Stimulated activated memory B cell treated with anti-CD40 and anti-IgM and Interleukin-4, amounts not matched to agents 10 μg/mL and 1 μg/mL and 100 μg/mL, for 72 hours (primary cell): Measurements from ENCODE around the gene FXYD1.
A peak's percentile ranks its signal among the peaks of the same experiment; 100 is the strongest.
"Not testable (repeated sequence)": the region's sequence is repeated elsewhere in the genome, so short reads cannot be mapped to it uniquely, and the experiment has no call there.

Source experiments
- ATAC-seq: fragments of 150-1000 bp; cut with Tn5 transposase; 2 replicates; pipeline ENCODE4 v1.10.0; 2021
- H3K27ac Mint-ChIP-seq: one replicate; pipeline ENCODE4 v1.8.0; 2022; ENCODE audit warnings: mild to moderate bottlenecking, mixed read lengths
- H3K27me3 Mint-ChIP-seq: one replicate; pipeline ENCODE4 v1.8.0; 2022; ENCODE audit warnings: mixed read lengths
- H3K36me3 Mint-ChIP-seq: one replicate; pipeline ENCODE4 v1.8.0; 2022; ENCODE audit warnings: mixed read lengths
- H3K4me1 Mint-ChIP-seq: one replicate; pipeline ENCODE4 v1.8.0; 2022; ENCODE audit warnings: mixed read lengths
- H3K4me3 Mint-ChIP-seq: one replicate; pipeline ENCODE4 v1.8.0; 2022; ENCODE audit warnings: mild to moderate bottlenecking, moderate library complexity, mixed read lengths
- H3K9me3 Mint-ChIP-seq: one replicate; pipeline ENCODE4 v1.8.0; 2022; ENCODE audit warnings: mixed read lengths

The FXYD1 gene

DNA sequence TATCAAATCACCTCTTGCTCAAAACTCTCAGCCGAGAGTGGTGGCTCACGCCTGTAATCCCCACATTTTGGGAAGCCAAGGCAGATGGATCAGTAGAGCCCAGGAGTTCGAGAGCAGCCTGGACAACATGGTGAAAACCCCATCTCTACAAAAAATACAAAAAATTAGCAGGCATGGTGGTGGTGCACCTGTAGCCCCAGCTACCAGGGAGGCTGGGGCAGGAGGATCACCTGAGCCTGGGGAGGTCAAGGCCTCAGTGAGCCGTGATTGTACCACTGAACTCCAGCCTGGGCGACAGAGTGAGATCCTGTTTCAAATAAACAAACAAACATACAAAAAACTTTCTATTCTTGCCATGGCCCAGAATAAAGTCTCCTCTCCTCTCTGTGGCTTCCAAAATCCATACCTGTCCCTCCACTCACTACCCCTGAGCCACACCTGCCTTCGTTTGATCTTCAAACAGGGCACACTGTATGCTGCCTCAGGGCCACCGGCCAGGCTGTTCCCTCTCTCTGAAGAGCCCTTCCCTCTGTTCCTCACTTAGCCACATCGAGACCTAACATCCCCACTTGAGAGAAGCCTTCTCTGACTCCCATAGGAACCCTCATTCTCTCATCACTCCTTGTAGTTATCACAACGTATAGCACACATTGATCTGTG is 10.1 kb upstream of the FXYD1 start:
- Mint-ChIP-seq H3K27ac (peak overlapping the region; percentile 9), H3K4me1 (peaks cover 25% of the 10 kb centered on the region), H3K9me3 (peaks cover 6% of the 10 kb centered on the region), H3K4me3 (no peak overlapping the region), H3K36me3 (no peaks in the 10 kb centered on the region), H3K27me3 (no peaks in the 10 kb centered on the region)
- ATAC-seq, result no peak

GRCh38 chr19:35129724-35130274 is 8.8 kb upstream of the FXYD1 start:
- H3K36me3 Mint-ChIP-seq, H3K4me3 Mint-ChIP-seq, H3K9me3 Mint-ChIP-seq, H3K27ac Mint-ChIP-seq, ATAC-seq, H3K27me3 Mint-ChIP-seq: not testable (repeated sequence)
- peaks cover 13% of the 10 kb centered on the region for H3K4me1 Mint-ChIP-seq

GRCh38 chr19:35130761-35131720 is 7.6 kb upstream of the FXYD1 start:
- H3K27ac Mint-ChIP-seq, result no peak overlapping the region
- H3K27me3 Mint-ChIP-seq, result no peaks in the 10 kb centered on the region
- H3K9me3 Mint-ChIP-seq, result peaks cover 6% of the 10 kb centered on the region
- no peak for ATAC-seq
- H3K4me3 Mint-ChIP-seq, result no peak overlapping the region
- no peaks in the 10 kb centered on the region for H3K36me3 Mint-ChIP-seq
- peaks cover under 1% of the 10 kb centered on the region for H3K4me1 Mint-ChIP-seq

GRCh38 chr19:35132254-35132653 is 6.4 kb upstream of the FXYD1 start:
- ATAC-seq, result no peak
- H3K4me3 Mint-ChIP-seq, result no peak overlapping the region
- no peaks in the 10 kb centered on the region for H3K36me3 Mint-ChIP-seq
- H3K4me1 Mint-ChIP-seq, result peaks cover 3% of the 10 kb centered on the region
- H3K27ac Mint-ChIP-seq, result no peak overlapping the region
- H3K27me3 Mint-ChIP-seq, result no peaks in the 10 kb centered on the region
- H3K9me3 Mint-ChIP-seq, result peaks cover 6% of the 10 kb centered on the region

DNA sequence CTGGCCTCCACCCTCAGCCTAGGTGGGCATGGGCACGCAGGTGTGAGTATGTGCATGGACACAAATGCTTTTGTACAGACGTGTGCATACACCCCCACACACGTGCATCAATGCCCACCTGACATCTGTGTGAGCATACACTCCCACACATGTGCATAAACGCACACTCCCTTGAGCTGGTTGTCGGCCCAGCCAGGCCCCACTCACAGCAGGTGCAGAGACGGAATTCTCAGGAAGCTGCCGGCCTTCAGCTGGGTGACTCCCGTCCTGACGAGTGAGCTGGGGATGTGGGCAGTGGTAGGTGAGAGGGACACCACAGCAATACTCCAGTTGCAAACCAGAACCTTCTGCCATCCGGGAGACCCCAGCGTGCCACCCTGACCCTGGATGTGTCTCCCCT is 4.8 kb upstream of the FXYD1 start:
- ATAC-seq, result no peak
- Mint-ChIP-seq H3K27ac (no peak overlapping the region), H3K9me3 (peaks cover 6% of the 10 kb centered on the region), H3K27me3 (no peaks in the 10 kb centered on the region), H3K36me3 (no peaks in the 10 kb centered on the region), H3K4me1 (peaks cover 14% of the 10 kb centered on the region), H3K4me3 (no peak overlapping the region)

DNA sequence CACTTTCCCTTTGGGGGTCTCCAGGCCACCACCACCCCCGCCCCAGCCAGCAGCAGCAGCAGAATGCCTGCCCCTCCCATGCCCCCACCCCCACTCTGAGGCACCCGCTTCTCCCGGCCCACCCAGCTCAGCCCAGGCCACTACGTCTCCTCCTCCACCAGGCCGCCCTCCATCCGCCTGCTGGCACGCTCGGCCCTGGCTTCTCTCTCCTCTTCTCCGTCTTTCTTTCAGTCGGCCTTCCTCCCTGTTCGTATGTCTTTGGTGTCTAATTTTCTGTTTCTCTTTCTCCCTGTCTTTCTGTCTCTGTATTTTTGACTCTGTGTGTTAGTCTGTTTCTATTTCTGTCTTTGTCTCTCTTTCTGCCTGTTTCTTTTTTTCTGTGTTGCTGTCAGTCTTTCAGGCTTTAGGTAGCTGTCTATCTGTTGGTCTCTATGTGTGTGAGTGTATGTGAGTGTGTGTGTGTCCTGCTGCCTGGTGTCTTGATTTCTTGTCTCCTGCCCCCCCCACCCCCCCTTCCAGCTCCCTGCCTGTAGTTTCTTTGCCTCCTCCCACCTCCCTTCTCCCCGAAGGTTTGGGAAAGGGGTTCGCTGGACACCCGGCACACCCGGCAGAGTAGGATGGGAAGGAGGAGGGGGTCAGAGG is 3.9 kb upstream of the FXYD1 start, which contains the start of gene LGI4:
LGI4 (minus strand) TSS at position 459 of the 642 bp plus-strand sequence; CDS start at position 80, 379 bp downstream.
- Mint-ChIP-seq H3K4me3 (no peak within 1 kb of the TSS), H3K27me3 (no peaks in the 10 kb centered on the region), H3K9me3 (peaks cover 6% of the 10 kb centered on the region), H3K4me1 (peaks cover 14% of the 10 kb centered on the region), H3K27ac (no peak within 1 kb of the TSS), H3K36me3 (no peaks in the 10 kb centered on the region)
- ATAC-seq, result no peak

GRCh38 chr19:35135389-35135909 is 3.2 kb upstream of the FXYD1 start:
- peak; percentile 73 for ATAC-seq
- Mint-ChIP-seq H3K27me3 (no peaks in the 10 kb centered on the region), H3K27ac (no peak overlapping the region), H3K4me1 (peaks cover 15% of the 10 kb centered on the region), H3K36me3 (no peaks in the 10 kb centered on the region), H3K9me3 (peaks cover 6% of the 10 kb centered on the region), H3K4me3 (no peak overlapping the region)

- H3K27me3 Mint-ChIP-seq, result no peaks in the 10 kb centered on the region
- ATAC-seq, result no peak
Observed at GRCh38 chr19:35136231-35136630, 2.4 kb upstream of the FXYD1 start.

DNA sequence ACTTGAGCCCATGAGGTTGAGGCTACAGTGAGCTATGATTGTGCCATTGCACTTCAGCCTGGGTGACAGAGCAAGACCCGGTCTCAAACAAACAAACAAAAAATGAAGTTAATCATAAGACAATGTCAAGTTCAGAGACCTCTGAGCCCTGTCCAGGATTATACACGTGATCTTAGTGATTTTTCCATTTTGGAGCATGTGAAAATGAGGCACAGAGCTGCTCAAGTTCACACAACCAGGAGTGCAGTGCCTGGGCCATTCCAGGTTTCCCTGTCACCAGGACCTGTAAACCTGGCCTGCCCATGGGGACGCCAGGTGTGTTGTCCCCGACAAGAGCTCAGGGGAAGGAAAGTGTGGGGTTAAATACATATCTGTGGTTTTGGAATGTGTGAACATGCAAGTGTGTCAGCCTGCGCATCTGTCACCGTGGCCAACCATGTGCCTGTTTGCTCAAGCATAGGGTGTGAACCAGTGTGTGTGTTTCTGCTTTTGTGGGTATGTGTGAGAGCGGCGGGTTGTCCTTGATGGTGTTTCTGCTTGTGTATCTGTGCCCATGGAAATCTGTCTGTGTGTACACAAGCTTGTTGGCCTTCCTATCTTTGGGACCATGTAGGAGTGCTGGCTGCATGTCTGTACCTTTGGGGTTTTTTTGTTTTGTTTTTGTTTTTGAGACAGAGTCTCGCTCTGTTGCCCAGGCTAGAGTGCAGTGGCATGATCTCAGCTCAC is 1.5 kb upstream of the FXYD1 start:
- Mint-ChIP-seq H3K27me3 (no peaks in the 10 kb centered on the region), H3K4me3 (no peak overlapping the region), H3K9me3 (peaks cover 6% of the 10 kb centered on the region), H3K4me1 (peaks cover 32% of the 10 kb centered on the region), H3K27ac (peak overlapping the region; percentile 21), H3K36me3 (no peaks in the 10 kb centered on the region)
- no peak for ATAC-seq

More at GRCh38 chr19:35136231-35136630, 2.4 kb upstream of the FXYD1 start:
- Mint-ChIP-seq H3K36me3 (no peaks in the 10 kb centered on the region), H3K9me3 (peaks cover 6% of the 10 kb centered on the region), H3K4me1 (peaks cover 23% of the 10 kb centered on the region), H3K27ac (no peak overlapping the region), H3K4me3 (no peak overlapping the region)

DNA sequence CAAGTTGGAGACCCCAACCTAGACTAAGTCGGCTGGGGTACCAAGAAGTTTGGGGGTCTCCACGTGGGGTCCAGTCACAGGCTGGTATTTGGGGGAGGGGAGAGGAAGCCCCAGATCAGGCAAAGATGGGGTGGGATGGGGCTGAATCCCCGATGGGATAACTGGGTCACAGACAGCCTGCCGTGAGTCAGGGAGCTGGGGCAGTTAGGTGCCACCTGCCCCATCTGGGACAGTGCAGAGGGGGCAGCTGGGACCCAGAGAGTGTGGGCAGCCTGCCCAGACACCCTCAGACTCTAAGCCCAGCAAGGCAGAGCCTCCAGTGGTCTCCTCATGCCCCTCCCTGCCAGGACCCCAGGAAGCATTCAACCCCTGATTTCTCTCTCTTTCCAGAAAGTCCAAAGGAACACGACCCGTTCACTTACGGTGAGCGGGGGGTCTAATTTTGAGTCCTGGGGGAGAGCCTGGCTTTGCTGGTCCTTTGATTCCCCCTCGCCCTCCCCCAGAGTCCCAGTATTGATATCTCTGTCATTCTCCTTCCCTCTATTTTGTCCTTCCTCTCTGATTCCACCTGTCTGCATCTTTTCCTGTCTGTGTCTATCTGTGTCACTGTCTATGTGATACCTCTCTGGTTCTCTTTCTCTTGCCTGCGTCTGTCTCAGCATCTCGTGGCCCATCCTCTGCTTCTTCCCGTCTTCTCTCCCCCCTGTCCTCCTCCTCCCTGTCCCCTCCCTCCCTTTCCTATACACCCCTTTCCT is 1.8 kb downstream of the FXYD1 start:
- Mint-ChIP-seq H3K9me3 (no peaks in the 10 kb centered on the region), H3K27me3 (no peaks in the 10 kb centered on the region), H3K27ac (peak overlapping the region; percentile 53), H3K4me3 (peak overlapping the region; percentile 69), H3K36me3 (no peaks in the 10 kb centered on the region), H3K4me1 (peaks cover 52% of the 10 kb centered on the region)
- no peak for ATAC-seq

DNA sequence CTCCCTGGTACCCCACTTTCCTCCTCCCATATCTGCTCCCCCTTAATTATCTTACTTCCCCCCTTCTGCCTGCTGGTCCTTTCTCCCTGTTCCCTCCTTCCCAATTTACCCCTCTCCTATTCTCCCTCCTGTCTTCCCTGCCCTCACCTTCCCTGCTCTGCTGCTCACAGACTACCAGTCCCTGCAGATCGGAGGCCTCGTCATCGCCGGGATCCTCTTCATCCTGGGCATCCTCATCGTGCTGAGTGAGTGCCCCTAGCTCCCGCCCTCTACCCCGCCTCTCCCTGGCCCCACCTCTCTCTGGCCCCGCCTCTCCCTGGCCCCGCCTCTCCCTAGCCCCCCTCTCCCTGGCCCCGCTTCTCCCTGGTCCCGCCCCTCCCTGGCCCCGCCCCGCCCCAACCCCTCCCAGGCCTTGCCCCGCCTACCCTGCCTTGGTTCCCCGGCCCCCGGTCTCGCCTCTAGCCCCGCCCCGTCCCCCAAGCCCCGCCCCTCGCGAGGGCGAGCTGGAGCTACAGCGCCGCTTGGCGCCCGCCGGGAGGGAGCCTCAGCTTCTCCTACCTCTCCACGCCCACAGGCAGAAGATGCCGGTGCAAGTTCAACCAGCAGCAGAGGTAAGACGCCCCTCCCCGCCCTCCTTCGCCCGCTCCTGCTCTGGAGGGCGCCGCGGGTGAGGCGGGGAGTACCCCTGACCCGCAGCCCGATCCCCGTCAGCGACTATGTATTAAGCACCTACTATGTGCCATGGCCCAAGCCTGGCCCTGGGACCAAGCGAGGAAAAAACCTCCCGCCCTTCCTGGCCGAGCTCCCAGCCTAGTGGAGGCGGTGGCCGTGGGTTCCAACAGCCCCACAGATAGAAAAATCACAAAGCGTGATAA is 2.6 kb downstream of the FXYD1 start:
- Mint-ChIP-seq H3K27me3 (no peaks in the 10 kb centered on the region), H3K4me3 (peak overlapping the region; percentile 81), H3K4me1 (peaks cover 52% of the 10 kb centered on the region), H3K9me3 (no peaks in the 10 kb centered on the region), H3K27ac (peak overlapping the region; percentile 53), H3K36me3 (no peaks in the 10 kb centered on the region)
- peak; percentile 87 for ATAC-seq

DNA sequence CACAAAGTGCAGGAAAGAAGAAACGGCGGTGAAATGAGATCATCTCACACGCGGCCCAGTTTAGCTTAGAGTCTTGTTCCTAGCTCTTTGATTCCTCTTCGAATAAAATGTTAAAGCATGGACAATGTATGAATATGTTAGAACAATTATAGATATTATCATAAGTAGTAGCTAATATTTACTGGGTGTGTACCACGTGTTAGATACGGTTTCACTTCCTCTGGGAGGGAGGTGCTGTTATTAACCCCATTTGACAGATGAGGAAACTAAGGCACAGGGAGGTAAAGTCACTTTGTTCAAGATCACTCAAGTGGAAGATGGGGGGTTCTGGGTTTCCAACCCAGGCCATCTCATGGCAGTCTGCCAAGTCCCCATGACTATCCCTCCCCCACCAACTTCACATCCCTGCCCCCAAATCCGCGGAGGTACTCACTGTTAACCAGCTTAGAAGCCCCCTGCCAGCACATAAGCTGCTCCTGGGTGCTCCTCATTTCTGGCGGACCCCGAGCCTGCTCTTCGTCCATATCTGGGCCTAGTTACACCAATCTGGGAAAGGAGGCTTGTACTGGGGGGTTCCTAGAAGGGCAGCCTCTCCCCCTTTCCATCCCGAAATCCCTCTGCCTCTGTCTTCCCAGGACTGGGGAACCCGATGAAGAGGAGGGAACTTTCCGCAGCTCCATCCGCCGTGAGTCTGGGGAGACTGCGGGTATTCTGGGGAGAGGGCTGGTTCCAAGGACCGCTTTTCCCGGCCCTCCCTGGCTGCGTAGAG is 3.4 kb downstream of the FXYD1 start:
- H3K4me3 Mint-ChIP-seq, result peak overlapping the region; percentile 81
- H3K9me3 Mint-ChIP-seq, result no peaks in the 10 kb centered on the region
- no peaks in the 10 kb centered on the region for H3K27me3 Mint-ChIP-seq
- peak overlapping the region; percentile 53 for H3K27ac Mint-ChIP-seq
- no peak for ATAC-seq
- H3K4me1 Mint-ChIP-seq, result peaks cover 52% of the 10 kb centered on the region
- no peaks in the 10 kb centered on the region for H3K36me3 Mint-ChIP-seq
